ACC112 (cell line): ENCODE measurements around the gene CDH16.
"Not testable (repeated sequence)": the region's sequence is repeated elsewhere in the genome, so short reads cannot be mapped to it uniquely, and the experiment has no call there.

Experiments used
- H2AFZ ChIP-seq: fragments of 200-600 bp; sonication (generic); one replicate; pipeline ENCODE4 v1.6.0; 2017; ENCODE audit warnings: antibody characterized with exemption, low read length; ENCODE audit not compliant: unreplicated experiment
- H3K27ac ChIP-seq: fragments of 200-600 bp; sonication (generic); 2 replicates; pipeline ENCODE4 v1.5.1; 2014; ENCODE audit warnings: low read depth, mild to moderate bottlenecking, antibody characterized with exemption, low read length, moderate library complexity
- H3K27me3 ChIP-seq: fragments of 200-600 bp; sonication (generic); 2 replicates; pipeline ENCODE4 v1.6.1; 2014; ENCODE audit warnings: mild to moderate bottlenecking, antibody characterized with exemption, low read length, moderate library complexity, mixed read lengths; ENCODE audit not compliant: insufficient read depth
- H3K36me3 ChIP-seq: fragments of 200-600 bp; sonication (generic); 2 replicates; pipeline ENCODE4 v1.6.1; 2016; ENCODE audit warnings: mild to moderate bottlenecking, antibody characterized with exemption, low read length, moderate library complexity, mixed read lengths; ENCODE audit not compliant: insufficient read depth
- H3K4me1 ChIP-seq: fragments of 200-600 bp; sonication (generic); one replicate; pipeline ENCODE4 v1.6.1; 2016; ENCODE audit warnings: low read length, mixed read lengths; ENCODE audit not compliant: insufficient read depth, unreplicated experiment, control insufficient read depth
- H3K4me3 ChIP-seq: fragments of 200-600 bp; sonication (generic); 2 replicates; pipeline ENCODE4 v1.5.1; 2014; ENCODE audit warnings: mild to moderate bottlenecking, low read depth, low read length
- H3K79me2 ChIP-seq: fragments of 200-600 bp; sonication (generic); one replicate; pipeline ENCODE4 v1.6.0; 2016; ENCODE audit warnings: low read length; ENCODE audit not compliant: control insufficient read depth, unreplicated experiment, insufficient read depth

Gene CDH16

DNA sequence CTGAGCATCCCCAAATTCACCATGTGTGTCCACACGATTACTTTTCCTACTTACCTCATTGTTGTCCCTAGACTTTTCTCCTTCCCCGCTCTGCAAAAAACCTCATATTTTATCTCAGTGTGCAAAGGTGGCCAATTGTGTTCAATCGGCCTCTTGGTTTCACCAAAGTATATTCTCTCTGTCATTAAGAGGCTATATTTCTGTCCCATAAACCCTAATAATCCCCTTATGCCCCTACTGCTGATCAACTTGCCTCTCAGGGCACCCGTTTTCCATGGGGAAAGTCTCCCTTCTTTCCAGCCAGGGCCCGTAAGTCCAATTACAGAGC is 28.3 kb upstream of the CDH16 start:
- H2AFZ ChIP-seq: no peak overlapping the region
- H3K27ac ChIP-seq: no peak overlapping the region
- no peaks in the 10 kb centered on the region; the same call in 1 of the 2 replicates for H3K36me3 ChIP-seq
- H3K4me1 ChIP-seq: no peaks in the 10 kb centered on the region
- H3K4me3 ChIP-seq: no peak overlapping the region
- H3K79me2 ChIP-seq: no peaks in the 10 kb centered on the region
- no peaks in the 10 kb centered on the region; the same call in 1 of the 2 replicates for H3K27me3 ChIP-seq

DNA sequence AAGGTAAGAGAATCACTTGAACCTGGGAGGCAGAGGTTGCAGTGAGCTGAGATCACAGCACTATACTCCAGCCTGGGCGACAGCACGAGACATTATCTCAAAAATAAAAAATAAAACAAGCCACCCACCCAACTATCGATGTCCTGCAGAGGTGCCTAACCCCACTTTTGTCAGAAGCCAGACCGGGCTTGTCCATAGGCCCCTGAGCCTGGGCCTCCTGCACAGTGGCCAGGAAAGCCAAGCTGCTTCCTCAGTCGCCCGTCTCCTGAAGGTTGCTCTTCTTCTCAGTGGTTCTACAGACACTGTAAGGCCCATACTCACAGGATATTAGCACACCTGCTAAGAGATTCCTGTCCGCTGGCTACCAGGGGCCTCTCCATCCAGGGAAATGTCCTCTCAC is 27.9 kb upstream of the CDH16 start:
- no peak overlapping the region for H3K27ac ChIP-seq
- H3K4me1 ChIP-seq: no peaks in the 10 kb centered on the region
- H3K79me2 ChIP-seq: no peaks in the 10 kb centered on the region
- no peaks in the 10 kb centered on the region; the same call in 1 of the 2 replicates for H3K27me3 ChIP-seq
- H2AFZ ChIP-seq: no peak overlapping the region
- no peak overlapping the region for H3K4me3 ChIP-seq
- no peaks in the 10 kb centered on the region; the same call in 1 of the 2 replicates for H3K36me3 ChIP-seq

DNA sequence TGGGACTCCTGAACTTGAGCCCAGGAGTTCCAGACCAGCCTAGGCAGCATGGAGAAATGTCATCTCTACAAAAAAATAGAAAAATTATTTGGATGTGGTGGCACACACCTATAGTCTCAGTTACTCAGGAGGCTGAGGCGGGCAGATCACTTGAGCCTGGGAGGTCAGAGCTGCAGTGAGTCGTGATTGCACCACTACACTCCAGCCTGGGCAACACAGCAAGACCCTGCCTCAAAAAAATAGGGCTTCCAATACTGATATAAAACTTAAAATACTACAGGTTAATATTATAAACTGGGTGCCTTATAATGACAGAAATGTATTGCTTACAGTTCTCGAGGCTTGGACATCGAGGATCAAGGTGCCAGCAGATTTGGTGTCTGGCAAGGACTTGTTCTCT is 27.3 kb upstream of the CDH16 start:
- Histone ChIP-seq H3K79me2 (no peaks in the 10 kb centered on the region), H3K27ac (no peak overlapping the region), H3K4me3 (no peak overlapping the region)

DNA sequence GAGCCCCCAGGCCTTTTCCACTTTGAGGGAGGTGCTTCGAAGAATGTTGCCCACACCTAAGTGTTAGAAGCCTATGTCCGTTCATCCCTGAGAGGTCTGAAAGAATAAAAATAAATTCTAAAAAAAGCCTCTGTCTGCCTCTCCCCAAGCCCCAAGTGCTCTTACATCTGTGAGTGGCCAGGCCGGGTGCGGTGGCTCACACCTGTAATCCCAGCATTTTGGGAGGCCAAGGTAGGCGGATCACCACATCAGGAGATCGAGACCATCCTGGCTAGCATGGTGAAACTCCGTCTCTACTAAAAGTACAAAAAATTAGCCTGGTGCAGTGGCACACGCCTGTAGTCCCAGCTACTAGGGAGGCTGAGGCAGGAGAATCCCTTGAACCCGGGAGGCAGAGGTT is 26.3 kb upstream of the CDH16 start:
- H3K36me3 ChIP-seq: not testable (repeated sequence)

More for the DNA sequence above, 27.3 kb upstream of the CDH16 start:
- Histone ChIP-seq H2AFZ (no peak overlapping the region), H3K4me1 (no peaks in the 10 kb centered on the region), H3K27me3 (no peaks in the 10 kb centered on the region; the same call in 1 of the 2 replicates), H3K36me3 (no peaks in the 10 kb centered on the region; the same call in 1 of the 2 replicates)

DNA sequence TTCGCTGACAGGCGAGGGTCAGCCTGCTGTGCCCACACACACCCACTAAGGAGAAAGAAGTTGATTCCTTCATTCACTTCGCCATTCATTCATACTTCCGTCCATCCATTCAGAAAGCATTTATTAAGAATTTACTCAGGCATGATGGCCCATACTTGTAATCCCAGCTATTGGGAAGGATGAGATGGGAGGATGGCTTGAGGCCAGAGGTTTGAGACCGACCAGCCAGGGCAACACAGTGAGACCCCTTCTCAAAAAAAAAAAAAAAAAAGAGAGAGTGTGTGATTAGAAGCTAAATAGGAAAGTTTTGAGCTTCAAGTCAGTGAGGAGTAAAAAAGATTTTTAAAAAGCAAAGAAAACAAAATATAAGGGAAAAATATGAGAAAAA is 25.4 kb upstream of the CDH16 start:
- H2AFZ ChIP-seq: no peak overlapping the region
- no peaks in the 10 kb centered on the region; the same call in 1 of the 2 replicates for H3K36me3 ChIP-seq
- no peaks in the 10 kb centered on the region for H3K4me1 ChIP-seq

More for the DNA sequence above, 26.3 kb upstream of the CDH16 start:
- H3K4me3 ChIP-seq, H3K79me2 ChIP-seq, H3K4me1 ChIP-seq, H3K27ac ChIP-seq, H3K27me3 ChIP-seq, H2AFZ ChIP-seq: not testable (repeated sequence)

DNA sequence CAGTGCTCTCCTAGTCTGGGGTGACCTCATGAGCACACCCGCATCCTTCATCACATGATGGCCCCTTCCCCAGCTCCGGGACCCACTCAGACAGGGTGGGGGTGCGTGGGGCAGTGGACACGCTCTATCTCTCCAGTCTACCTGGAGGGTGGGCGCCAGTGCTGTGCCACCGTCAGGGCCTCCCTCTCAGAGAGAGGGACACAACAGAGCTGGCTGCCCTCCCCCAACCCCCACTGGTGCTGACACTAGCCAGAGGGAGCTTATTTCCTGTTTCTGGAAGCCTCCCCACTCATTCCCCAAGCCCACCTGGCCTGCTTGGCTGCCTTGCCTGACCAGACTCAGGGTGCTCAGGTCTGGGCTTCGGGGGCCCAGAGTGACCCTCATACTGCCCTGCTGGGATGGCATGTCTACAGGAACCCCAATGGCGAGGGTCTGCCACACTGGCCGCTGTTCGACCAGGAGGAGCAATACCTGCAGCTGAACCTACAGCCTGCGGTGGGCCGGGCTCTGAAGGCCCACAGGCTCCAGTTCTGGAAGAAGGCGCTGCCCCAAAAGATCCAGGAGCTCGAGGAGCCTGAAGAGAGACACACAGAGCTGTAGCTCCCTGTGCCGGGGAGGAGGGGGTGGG is 24.9 kb upstream of the CDH16 start:
- H3K27me3 ChIP-seq: no peaks in the 10 kb centered on the region; the same call in 1 of the 2 replicates
- H3K36me3 ChIP-seq: no peaks in the 10 kb centered on the region; the same call in 1 of the 2 replicates

More for the DNA sequence above, 25.4 kb upstream of the CDH16 start:
- Histone ChIP-seq H3K4me3 (no peak overlapping the region), H3K27ac (no peak overlapping the region), H3K79me2 (no peaks in the 10 kb centered on the region), H3K27me3 (no peaks in the 10 kb centered on the region; the same call in 1 of the 2 replicates)

DNA sequence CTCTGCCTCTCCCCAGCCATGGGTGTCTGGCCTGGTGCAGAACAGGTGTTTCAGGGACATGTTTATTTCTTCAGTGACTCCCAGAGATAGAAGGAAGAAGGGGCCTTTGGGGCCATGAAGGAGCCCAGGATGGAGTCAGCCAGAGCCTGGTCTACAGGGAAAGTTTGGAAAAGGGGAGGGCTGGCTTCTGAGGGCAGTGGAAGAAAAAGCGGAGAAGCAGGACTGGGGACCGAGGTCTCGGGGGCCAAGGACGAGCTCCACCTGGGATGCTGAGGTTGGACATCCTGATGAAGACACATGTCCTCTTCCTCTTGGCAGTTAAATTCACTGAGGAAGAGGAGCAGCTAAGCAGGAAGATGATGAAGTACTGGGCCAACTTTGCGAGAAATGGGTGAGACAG is 24.3 kb upstream of the CDH16 start:
- H3K79me2 ChIP-seq: no peaks in the 10 kb centered on the region
- H3K4me1 ChIP-seq: no peaks in the 10 kb centered on the region
- H3K27me3 ChIP-seq: no peaks in the 10 kb centered on the region
- H3K27ac ChIP-seq: no peak overlapping the region
- H2AFZ ChIP-seq: no peak overlapping the region
- H3K4me3 ChIP-seq: no peak overlapping the region
- H3K36me3 ChIP-seq: no peaks in the 10 kb centered on the region; the same call in 1 of the 2 replicates

More for the DNA sequence above, 24.9 kb upstream of the CDH16 start:
- no peaks in the 10 kb centered on the region for H3K79me2 ChIP-seq
- H2AFZ ChIP-seq: no peak overlapping the region
- no peak overlapping the region for H3K27ac ChIP-seq
- H3K4me3 ChIP-seq: no peak overlapping the region
- no peaks in the 10 kb centered on the region for H3K4me1 ChIP-seq

DNA sequence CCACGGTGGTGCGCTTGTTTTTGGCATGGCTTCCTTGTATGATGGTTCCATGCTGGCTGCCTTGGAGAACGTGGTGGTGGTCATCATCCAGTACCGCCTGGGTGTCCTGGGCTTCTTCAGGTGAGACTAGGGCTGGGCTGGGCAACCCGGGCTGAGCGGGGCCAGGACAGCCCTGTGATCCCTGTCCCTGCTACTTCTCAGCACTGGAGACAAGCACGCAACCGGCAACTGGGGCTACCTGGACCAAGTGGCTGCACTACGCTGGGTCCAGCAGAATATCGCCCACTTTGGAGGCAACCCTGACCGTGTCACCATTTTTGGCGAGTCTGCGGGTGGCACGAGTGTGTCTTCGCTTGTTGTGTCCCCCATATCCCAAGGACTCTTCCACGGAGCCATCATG is 21.6 kb upstream of the CDH16 start:
- Histone ChIP-seq H2AFZ (no peak overlapping the region), H3K4me3 (no peak overlapping the region), H3K27me3 (no peaks in the 10 kb centered on the region), H3K27ac (no peak overlapping the region), H3K36me3 (no peaks in the 10 kb centered on the region; the same call in 1 of the 2 replicates), H3K4me1 (peaks cover 10% of the 10 kb centered on the region), H3K79me2 (peaks cover 13% of the 10 kb centered on the region)

DNA sequence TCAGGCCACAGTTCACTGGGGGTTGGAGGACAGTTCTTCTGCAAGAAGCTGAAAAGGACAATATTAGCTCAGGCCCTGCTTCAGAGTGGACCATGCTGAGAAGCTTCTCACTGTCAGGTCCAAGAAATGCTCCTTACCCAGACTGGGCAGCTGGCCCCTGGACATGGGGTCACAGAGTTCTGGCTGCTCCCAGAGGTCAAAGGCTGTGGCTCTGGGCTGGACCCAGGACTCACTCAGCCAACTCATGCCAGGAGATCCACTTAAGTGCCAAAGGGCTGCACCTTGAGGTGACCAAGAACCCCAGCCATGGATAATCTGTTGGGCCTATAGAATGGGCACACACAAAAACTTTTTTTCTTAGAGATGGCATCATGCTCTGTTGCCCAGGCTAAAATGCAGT is 20.7 kb upstream of the CDH16 start:
- Histone ChIP-seq H2AFZ (no peak overlapping the region), H3K4me1 (peaks cover 10% of the 10 kb centered on the region), H3K79me2 (peaks cover 13% of the 10 kb centered on the region), H3K27me3 (no peaks in the 10 kb centered on the region), H3K27ac (no peak overlapping the region), H3K4me3 (no peak overlapping the region), H3K36me3 (no peaks in the 10 kb centered on the region; the same call in 1 of the 2 replicates)

DNA sequence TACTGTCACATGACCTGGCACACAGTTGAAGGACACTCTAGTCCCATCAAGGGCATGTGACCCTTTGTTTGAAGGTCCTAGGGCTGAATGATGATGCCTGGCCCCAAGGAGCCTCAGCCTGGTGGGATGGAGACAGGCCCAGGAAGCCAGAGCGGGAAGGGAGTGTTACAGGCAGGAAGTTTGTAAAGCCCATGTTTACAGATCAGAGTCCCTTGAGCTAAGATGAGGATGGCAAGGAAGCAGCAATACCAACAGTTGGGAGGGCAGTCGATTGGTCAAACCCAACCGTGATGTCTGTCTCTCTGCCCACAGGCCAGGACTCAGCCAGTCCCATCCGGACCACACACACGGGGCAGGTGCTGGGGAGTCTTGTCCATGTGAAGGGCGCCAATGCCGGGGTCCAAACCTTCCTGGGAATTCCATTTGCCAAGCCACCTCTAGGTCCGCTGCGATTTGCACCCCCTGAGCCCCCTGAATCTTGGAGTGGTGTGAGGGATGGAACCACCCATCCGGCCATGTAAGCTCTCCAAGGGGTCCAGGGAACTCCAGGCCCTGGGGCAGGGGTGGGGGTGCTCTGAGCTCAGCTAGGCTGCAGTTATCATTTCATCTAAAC is 19.1 kb upstream of the CDH16 start:
- Histone ChIP-seq H3K36me3 (no peaks in the 10 kb centered on the region; the same call in 1 of the 2 replicates), H3K27me3 (no peaks in the 10 kb centered on the region), H3K4me1 (peaks cover 10% of the 10 kb centered on the region), H3K4me3 (no peak overlapping the region), H3K27ac (no peak overlapping the region), H2AFZ (no peak overlapping the region), H3K79me2 (peaks cover 18% of the 10 kb centered on the region)
